Keratinocyte (primary cell): ENCODE measurements around the gene MC2R. TPM values are rescaled to one million over a fixed set of nuclear protein-coding genes. Genes with fewer than 3 reads are reported as not detected.

Experiments used
- DNase-seq: peaks from one replicate; pipeline ENCODE4 v3.0.0-alpha.2; 2011; ENCODE audit warnings: low read depth, missing footprints, low spot score
- FAIRE-seq: peaks from 2 replicates; lab custom pipeline; 2011; peaks lifted over from hg19 to GRCh38; lab: Jason Lieb, UNC
- H2AFZ ChIP-seq: 2 replicates; pipeline ENCODE4 v1.6.0; 2012; ENCODE audit warnings: low read length, control low read depth, inconsistent platforms; ENCODE audit not compliant: control insufficient read depth
- H3K27ac ChIP-seq: 2 replicates; pipeline ENCODE4 v1.5.1; 2011; ENCODE audit warnings: low read length; ENCODE audit not compliant: control insufficient read depth, insufficient read depth
- H3K27me3 ChIP-seq: 3 replicates; pipeline ENCODE4 v1.6.0; 2011; ENCODE audit warnings: low read length; ENCODE audit not compliant: control insufficient read depth, insufficient read depth; ENCODE audit errors: extremely low read depth
- H3K36me3 ChIP-seq, 2 experiments: 2 replicates in 1 of 2; 3 replicates in 1 of 2; pipeline ENCODE4 v1.5.1; 2011; ENCODE audit warnings: low read length in 2 of 2, mild to moderate bottlenecking in 1 of 2; ENCODE audit not compliant: control insufficient read depth in 2 of 2, insufficient read depth in 2 of 2; ENCODE audit errors: extremely low read depth in 1 of 2
- H3K4me1 ChIP-seq: 3 replicates; pipeline ENCODE4 v1.5.1; 2011; ENCODE audit warnings: low read length; ENCODE audit not compliant: control insufficient read depth, insufficient read depth; ENCODE audit errors: extremely low read depth
- H3K4me2 ChIP-seq: 3 replicates; pipeline ENCODE4 v1.6.0; 2011; ENCODE audit warnings: low read depth, low read length; ENCODE audit not compliant: control insufficient read depth, insufficient read depth; ENCODE audit errors: extremely low read depth
- H3K4me3 ChIP-seq, 3 experiments: fragments of 200-600 bp in 1 of 3; sonication (generic) in 1 of 3; 2 replicates in 2 of 3; 3 replicates in 1 of 3; pipeline ENCODE4 v1.5.1; 2011 to 2016; ENCODE audit warnings: low read length in 3 of 3, mild to moderate bottlenecking in 3 of 3, control low read depth in 2 of 3, inconsistent platforms in 1 of 3, low read depth in 1 of 3, mixed read lengths in 1 of 3, mixed run types in 1 of 3, moderate library complexity in 1 of 3; ENCODE audit not compliant: control insufficient read depth in 2 of 3, insufficient read depth in 2 of 3; ENCODE audit errors: extremely low read depth in 1 of 3
- H3K79me2 ChIP-seq: 2 replicates; pipeline ENCODE4 v1.6.0; 2012; ENCODE audit warnings: low read length; ENCODE audit not compliant: control insufficient read depth, insufficient read depth
- H3K9ac ChIP-seq: 3 replicates; pipeline ENCODE4 v1.6.0; 2011; ENCODE audit warnings: low read length; ENCODE audit not compliant: control insufficient read depth, insufficient read depth; ENCODE audit errors: extremely low read depth
- H3K9me1 ChIP-seq: 3 replicates; pipeline ENCODE4 v1.6.0; 2011; ENCODE audit warnings: low read length; ENCODE audit not compliant: control insufficient read depth, insufficient read depth; ENCODE audit errors: extremely low read depth
- H3K9me3 ChIP-seq: 2 replicates; pipeline ENCODE4 v1.5.1; 2012; ENCODE audit warnings: low read depth, low read length; ENCODE audit not compliant: control insufficient read depth
- H4K20me1 ChIP-seq: 3 replicates; pipeline ENCODE4 v1.6.0; 2011; ENCODE audit warnings: low read length; ENCODE audit not compliant: control insufficient read depth, insufficient read depth; ENCODE audit errors: extremely low read depth
- EZH2 ChIP-seq: IDR thresholded peaks from one replicate; pipeline ENCODE4 v1.6.1; 2012; ENCODE audit warnings: inconsistent platforms, mild to moderate bottlenecking, low read length, moderate library complexity
- dilution Hi-C: fragments of 300-500 bp; cut with MboI; formaldehyde crosslinking; loops from one replicate; pipeline ENCODE4 v1.7.0; 2020; ENCODE audit warnings: low sequenced_read_pairs; ENCODE audit not compliant: extremely low pct_ligation_motif_present
- polyA plus RNA-seq, 5 experiments: library from polyadenylated mRNA; depleted of rRNA in 3 of 5; stranded (reverse) in 3 of 5; stranded (forward) in 1 of 5; unstranded in 1 of 5; fragments of >200 nt; gene quantifications; 1 replicate in 1 of 5; 2 replicates in 3 of 5; 3 replicates in 1 of 5; pipeline versions ENCODE4 v1.2.1 to v1.2.3, GENCODE V29; 2011 to 2012; ENCODE audit warnings: missing spikeins in 2 of 5, low read depth in 1 of 5, low replicate concordance in 1 of 5
- TF ChIP-seq, protein P1 (sequence below), 3 experiments: IDR thresholded peaks in 1 of 3; conservative IDR thresholded peaks in 1 of 3; optimal IDR thresholded peaks in 1 of 3; 2 replicates in 2 of 3; 3 replicates in 1 of 3; pipeline versions ENCODE3 to v1.5.1; 2011; ENCODE audit warnings: low read length in 3 of 3, mild to moderate bottlenecking in 3 of 3, moderate library complexity in 2 of 3, control low read depth in 1 of 3, inconsistent platforms in 1 of 3; ENCODE audit not compliant: insufficient read depth in 2 of 3; ENCODE audit errors: extremely low read depth in 1 of 3

MC2R gene
- polyA plus RNA-seq, 1 donor (not counting 4 experiments of a cell fraction or from before 2014, with no cell fraction given), result not detected

DNA sequence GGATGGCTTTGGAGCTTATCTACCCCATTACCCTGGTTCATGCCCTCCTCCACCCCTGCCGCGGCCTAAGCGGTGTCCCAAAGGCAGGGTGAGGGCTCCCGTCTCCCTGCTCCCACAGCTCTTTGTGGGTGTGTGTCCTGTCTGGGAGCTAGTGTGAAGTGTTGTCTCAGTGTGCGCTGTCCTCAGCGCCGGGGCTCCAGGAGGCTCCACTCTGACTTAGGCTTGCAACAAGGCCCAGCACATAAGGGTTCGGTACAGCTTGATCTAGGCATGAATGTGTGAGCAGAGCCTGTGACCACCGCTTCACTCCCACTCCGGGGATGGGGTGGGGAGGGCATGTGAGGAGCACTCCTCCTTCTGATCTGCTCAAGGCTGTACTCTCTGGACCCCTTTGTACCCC lies 1.2 kb downstream of the MC2R start:
- Histone ChIP-seq H3K9me3 (no peaks in the 10 kb centered on the region), H3K4me2 (no peak overlapping the region), H3K79me2 (no peaks in the 10 kb centered on the region), H2AFZ (no peak overlapping the region), H3K9me1 (no peaks in the 10 kb centered on the region), H3K27ac (no peak overlapping the region), H3K4me1 (no peaks in the 10 kb centered on the region), H4K20me1 (no peaks in the 10 kb centered on the region), H3K36me3 (no peaks in the 10 kb centered on the region), H3K27me3 (no peaks in the 10 kb centered on the region), H3K4me3 (no peak overlapping the region), H3K9ac (no peak overlapping the region)
- FAIRE-seq (no peak), DNase-seq (no peak)
- TF ChIP-seq, protein P1, sequence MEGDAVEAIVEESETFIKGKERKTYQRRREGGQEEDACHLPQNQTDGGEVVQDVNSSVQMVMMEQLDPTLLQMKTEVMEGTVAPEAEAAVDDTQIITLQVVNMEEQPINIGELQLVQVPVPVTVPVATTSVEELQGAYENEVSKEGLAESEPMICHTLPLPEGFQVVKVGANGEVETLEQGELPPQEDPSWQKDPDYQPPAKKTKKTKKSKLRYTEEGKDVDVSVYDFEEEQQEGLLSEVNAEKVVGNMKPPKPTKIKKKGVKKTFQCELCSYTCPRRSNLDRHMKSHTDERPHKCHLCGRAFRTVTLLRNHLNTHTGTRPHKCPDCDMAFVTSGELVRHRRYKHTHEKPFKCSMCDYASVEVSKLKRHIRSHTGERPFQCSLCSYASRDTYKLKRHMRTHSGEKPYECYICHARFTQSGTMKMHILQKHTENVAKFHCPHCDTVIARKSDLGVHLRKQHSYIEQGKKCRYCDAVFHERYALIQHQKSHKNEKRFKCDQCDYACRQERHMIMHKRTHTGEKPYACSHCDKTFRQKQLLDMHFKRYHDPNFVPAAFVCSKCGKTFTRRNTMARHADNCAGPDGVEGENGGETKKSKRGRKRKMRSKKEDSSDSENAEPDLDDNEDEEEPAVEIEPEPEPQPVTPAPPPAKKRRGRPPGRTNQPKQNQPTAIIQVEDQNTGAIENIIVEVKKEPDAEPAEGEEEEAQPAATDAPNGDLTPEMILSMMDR (optimal IDR thresholded peaks at IDR 0.05 in 1 of 3, IDR thresholded peaks at IDR 0.05 in 1 of 3, conservative IDR thresholded peaks at IDR 0.05 in 1 of 3; ENCODE audit: extremely low read depth in 1 of 3, insufficient read depth in 2 of 3, low read length in 3 of 3), result no peak
- no peak for TF ChIP-seq EZH2
- dilution Hi-C loops, result no loop called here

DNA sequence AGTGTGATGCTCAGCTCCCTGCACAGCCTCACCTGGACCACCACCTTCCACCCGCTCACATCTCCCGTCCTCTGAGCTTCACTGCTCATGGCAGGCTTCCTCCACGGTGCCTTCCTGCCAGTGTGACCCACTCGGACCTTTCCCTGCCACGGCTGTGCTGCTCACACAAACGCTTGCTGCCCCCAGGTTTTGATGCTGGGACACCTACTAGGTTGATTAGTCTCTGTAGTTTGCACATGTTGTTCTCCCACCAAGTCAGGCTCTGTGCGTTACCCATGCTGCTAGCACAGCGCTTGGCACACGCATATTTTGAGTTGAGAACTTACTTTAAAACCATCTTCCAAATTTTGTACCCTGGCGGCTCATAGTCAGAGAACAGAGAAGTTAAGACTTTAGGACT lies 2.1 kb downstream of the MC2R start:
- Histone ChIP-seq H3K27me3 (no peaks in the 10 kb centered on the region), H3K9me1 (no peaks in the 10 kb centered on the region), H3K9ac (no peak overlapping the region), H3K79me2 (no peaks in the 10 kb centered on the region), H3K27ac (no peak overlapping the region), H3K36me3 (no peaks in the 10 kb centered on the region), H3K9me3 (no peaks in the 10 kb centered on the region), H4K20me1 (no peaks in the 10 kb centered on the region), H3K4me2 (no peak overlapping the region), H3K4me1 (no peaks in the 10 kb centered on the region), H3K4me3 (no peak overlapping the region), H2AFZ (no peak overlapping the region)
- dilution Hi-C loops, result no loop called here
- no peak for DNase-seq
- no peak for FAIRE-seq
- TF ChIP-seq, protein P1 (optimal IDR thresholded peaks at IDR 0.05 in 1 of 3, IDR thresholded peaks at IDR 0.05 in 1 of 3, conservative IDR thresholded peaks at IDR 0.05 in 1 of 3; ENCODE audit: extremely low read depth in 1 of 3, insufficient read depth in 2 of 3, low read length in 3 of 3), result no peak
- no peak for TF ChIP-seq EZH2
